GM11168 (cell line): ENCODE data around the gene CAMK1D.
"Not testable (repeated sequence)": the region's sequence is repeated elsewhere in the genome, so short reads cannot be mapped to it uniquely, and the experiment has no call there.

Experiments
- in situ Hi-C: fragments of 300-500 bp; cut with MboI; formaldehyde crosslinking; loops from one replicate; pipeline ENCODE4 v1.12.0; 2022; ENCODE audit warnings: low sequenced_read_pairs; ENCODE audit not compliant: unreplicated experiment

Gene CAMK1D

DNA sequence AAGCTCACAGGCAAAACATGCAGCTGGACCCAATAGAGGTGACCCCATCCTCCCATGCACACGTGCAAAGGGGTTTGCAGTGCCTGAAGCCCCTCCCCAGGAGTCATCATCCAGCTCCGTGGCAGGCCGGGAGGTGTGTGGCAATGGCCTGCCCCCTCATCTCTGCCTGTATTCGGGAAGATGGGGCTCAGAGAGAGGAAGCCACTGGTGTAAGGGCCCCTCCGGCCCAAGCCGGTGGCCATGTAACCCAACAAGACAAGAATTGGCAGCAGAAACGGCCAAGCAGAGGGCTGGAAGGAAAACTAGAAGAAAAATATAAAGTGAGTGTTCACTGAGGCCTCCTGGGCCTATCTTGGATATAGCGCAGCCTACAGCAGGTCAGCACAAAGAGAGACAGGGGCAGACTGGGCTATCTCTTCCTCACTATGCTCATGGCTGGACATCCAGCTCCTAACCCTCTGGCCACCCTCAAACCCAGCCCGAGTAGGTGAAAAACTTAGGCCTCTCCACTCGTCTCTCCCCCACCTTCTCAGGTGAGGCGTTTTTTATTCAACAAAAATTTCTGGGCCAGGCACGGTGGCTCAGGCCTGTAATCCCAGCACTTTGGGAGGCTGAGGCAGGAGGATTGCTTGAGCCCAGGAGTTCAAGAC is 494.1 kb downstream of the CAMK1D start:
- in situ Hi-C loops = no loop called here

- in situ Hi-C loops = no loop called here
These were observed 495.6 kb downstream of the CAMK1D start for GRCh38 chr10:12844811-12845483.

- in situ Hi-C loops = no loop called here
These were observed 497.4 kb downstream of the CAMK1D start for GRCh38 chr10:12846718-12847117.

DNA sequence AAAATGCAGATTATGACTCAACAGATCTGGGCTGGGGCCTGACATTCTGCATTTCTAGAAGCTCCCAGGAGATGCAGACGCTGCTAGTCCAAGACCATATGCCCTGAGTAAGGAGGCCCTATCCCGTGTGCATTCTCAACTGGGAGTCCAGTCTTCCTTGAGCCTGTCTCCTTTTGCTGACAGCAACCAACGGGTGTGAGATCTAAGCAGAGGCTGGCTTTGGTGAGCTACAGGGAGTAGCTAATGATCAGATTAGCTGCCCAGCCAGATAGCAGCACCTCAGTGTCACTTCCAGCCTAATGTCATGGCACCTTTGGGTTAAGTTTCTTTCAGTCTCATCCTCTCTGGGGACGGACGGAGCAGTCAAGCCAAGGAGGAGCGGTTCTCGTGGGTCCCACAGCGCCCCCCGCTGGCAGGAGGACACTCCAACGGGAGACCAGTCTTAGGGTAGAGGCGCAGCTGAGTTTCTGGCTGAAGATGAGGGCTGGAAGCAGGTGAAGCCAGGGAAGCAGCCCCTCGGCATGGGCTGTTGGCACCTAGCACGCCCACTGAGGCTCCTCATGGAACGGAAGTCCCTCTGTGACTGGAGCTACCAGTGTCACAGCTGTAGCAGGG is 498.1 kb downstream of the CAMK1D start:
- in situ Hi-C loops = no loop called here

DNA sequence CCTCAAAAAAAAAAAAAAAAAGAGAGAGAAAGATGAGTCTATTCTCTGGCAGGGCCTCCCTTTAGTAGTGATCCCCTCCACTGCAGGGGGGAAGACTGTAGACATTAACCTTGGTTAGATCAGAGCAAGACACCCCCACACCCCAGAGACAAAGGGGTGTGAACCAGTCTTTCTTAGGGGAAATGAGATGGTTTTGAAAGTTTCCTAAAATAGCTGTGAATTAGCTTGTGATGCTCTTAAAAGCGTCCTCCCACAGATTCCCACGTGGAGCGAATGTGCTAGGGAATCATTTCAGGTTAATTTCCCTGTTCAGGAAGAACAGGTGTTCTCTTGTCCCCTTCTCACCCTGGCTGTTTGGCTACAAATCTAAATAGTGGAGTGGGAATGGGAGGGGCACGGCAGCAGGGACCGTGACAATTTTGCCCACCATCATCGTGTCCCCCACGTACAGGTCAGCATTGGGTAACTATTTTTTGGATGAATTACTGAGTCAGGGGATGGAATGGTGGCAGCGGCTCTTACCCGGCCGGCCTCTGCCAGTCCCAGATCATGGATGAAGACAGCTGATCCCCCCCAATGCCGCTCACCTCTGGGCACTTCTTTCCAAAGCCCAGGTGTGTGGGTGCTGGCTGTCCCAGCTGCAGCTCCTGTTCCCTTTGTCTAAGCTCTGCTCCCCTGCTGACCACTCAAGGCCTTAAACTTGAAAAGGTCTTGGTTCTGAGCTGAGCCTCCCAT is 499.3 kb downstream of the CAMK1D start:
- in situ Hi-C loops = no loop called here

DNA sequence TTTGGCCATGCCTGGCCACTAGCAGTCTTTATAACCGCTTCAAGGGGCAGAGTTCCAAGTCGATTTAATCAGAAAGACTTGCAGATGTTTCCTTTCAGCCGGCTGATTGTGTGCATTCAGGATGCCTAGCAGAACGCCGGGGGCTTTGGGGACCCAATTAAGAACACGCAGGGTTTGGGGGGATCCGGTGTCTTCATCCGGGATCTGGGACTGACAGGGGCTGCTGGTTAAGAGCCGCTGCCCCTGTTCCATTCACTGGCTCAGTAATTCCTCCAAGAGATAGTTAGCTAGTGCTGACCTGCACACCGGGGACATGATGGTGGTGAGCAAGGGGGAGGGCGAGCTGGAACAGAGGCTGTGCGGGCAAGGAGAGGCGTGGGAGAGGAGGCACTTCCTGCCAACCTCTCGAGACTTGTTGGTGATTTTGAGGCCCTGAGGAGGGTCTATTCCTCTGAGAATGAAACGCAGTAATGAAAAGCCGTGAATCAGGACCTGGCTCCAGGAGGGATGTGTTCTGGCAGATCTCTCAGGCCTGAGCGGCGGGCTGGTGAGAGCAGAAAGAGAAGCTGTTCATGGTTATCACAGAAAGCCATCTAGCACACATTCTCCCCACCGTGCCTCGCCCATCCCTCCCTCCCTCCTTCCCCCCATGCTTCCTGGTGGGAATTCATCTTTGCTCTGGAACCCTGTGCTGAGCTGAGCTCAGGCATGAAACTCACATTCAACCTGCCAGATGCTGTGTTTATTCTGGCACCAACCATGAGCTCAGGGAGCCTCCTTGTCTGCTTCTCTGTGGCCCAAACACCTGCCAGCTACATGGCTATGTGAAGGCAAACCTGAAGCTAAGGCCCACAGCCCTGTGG is 500.2 kb downstream of the CAMK1D start:
- in situ Hi-C loops = no loop called here

DNA sequence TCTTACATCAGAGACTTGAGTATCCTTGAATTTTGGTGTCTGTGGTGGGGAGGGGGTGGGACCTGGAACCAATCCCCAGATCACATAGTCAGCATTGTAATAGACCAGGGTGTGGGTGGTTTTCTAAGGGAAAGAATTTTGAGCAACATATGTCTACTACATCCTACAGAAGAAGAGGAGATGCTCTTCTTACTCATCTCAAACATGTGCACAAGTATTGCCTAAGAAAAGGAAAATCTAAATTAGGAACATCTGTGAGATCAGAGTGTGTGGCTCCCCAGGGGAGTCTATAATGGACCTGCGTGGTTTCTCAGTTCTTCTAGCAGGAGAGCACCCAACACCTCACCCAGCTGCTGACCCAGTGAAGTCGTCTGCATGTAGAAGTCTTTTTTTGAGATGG is 503.3 kb downstream of the CAMK1D start:
- in situ Hi-C loops = no loop called here

DNA sequence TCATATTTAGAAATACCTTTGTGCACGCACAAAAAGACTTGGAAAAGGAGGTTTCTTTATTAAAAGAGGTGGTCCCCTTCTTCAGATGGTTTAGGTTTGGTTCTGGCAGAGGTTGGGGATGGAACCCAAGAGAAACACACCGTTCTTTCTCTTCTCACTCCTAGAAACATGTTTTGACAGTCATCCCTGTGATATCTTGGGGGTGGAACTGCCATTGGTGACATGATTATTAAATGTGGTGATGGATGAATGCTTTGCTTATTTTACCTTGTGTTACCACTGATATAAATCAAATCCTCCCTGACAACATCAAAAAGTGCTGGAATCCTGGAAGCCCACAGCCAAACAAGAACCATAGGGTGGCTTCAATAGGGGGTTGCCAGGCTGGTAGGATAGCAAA is 505.6 kb downstream of the CAMK1D start:
- in situ Hi-C loops = no loop called here

- in situ Hi-C loops = no loop called here
These were observed 513.1 kb downstream of the CAMK1D start for GRCh38 chr10:12862459-12862858.

DNA sequence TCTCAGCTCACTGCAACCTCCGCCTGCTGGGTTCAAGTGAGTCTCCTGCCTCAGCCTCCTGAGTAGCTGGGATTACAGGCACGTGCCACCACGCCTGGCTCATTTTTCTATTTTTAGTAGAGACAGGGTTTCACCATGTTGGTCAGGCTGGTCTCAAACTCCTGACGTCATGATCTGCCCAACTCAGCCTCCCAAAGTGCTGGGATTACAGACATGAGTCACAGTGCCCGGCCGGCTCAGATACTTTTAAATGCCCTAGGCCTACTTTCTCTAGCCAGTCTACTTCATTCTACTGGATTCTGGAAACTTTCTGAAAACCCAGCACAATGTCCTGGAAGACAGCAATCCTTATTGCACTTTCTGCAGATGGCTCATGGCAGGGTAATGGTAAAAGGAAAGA is 516.2 kb downstream of the CAMK1D start:
- in situ Hi-C loops = not testable (repeated sequence)

GRCh38 chr10:12868229-12868628 is 518.9 kb downstream of the CAMK1D start:
- in situ Hi-C loops = no loop called here

GRCh38 chr10:12869427-12869826 is 520.1 kb downstream of the CAMK1D start:
- in situ Hi-C loops = no loop called here

- in situ Hi-C loops = no loop called here
These were observed 523.2 kb downstream of the CAMK1D start for GRCh38 chr10:12872577-12872976.

- in situ Hi-C loops = no loop called here
These were observed 523.8 kb downstream of the CAMK1D start for GRCh38 chr10:12873172-12873571.

DNA sequence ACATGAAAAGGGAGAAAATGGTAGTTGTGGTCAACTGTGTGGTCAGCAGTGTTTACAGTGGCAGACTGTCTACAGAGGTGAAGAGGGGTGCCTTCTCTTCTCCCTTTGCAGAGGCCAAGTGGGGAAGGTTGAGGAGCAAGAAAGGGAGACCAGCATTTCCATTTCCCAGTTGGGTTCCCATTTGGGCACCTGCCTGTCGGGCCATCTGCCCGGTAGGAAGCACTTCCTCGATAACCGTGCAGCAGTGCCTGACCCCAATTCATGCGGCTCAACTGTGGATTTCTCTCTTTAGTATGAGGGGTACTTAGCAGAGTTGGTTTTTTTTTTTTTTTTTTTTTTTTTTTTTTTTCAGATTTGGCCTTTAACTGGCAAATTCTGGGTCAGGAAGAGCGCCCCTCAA is 525.2 kb downstream of the CAMK1D start:
- in situ Hi-C loops = no loop called here

DNA sequence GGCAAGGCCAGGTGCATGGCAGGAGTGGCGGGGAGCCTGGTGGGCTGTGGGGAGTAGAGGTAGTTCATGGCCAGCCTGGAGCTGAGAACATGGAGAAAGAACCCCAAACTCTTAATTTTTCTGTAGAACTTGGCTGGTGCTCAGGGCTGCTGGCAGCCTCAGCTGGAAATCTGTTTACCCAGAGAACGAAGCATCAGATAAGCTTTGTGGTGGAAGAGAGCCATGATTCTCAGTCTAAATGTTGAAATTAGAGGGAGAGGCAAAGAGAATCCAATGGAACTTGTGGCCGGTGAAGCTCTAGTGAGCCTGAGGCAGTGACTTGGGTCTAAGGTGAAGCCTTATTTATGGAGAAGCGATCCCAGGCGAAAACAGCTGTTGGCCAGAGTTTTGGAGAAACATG is 525.8 kb downstream of the CAMK1D start:
- in situ Hi-C loops = loop anchor here (25.0 kb wide), 1 partner anchor 613 kb away; no protein-coding TSS in a partner anchor

DNA sequence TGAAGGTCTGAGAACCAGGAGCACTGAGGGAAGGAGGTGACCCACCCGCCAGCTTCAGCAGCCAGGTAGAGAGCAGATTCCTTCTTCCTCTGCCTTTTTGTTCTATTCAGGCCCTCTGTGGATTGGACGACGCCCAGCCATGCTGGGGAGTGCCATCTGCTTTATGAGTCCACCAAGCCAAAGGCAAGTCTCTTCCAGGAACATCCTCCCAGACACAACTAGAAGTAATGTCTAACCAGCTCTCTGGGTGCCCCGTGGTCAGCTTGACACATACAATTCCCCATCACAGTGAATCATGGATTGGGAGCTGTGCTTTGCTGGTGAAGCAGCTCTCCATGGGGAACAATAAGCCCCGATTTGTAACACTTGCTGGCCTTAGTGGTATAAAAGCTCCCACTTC is 526.9 kb downstream of the CAMK1D start:
- in situ Hi-C loops = loop anchor here (25.0 kb wide), 1 partner anchor 614 kb away; no protein-coding TSS in a partner anchor

- in situ Hi-C loops = loop anchor here (25.0 kb wide), 1 partner anchor 615 kb away; no protein-coding TSS in a partner anchor
These were observed 527.8 kb downstream of the CAMK1D start for GRCh38 chr10:12877150-12877549.

DNA sequence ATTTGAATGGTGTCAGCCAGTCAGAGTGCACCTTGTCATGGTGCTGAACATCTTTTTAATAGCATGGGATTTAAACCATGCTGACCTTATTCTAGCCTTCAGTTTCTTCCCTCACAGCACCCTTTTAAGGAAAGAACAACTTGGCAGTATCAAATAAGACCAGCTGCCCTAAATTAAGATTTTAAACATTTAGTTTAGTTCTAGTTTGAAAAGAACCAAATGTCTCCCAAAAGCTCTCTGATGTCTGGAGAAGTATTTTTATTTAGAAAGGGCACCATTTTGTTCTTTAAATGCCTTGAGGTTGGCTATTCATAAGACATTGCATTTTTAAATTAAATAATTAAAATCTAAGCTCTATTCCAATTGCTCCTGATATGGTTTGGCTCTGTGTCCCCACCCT is 531.1 kb downstream of the CAMK1D start:
- in situ Hi-C loops = loop anchor here (25.0 kb wide), 1 partner anchor 618 kb away; no protein-coding TSS in a partner anchor

- in situ Hi-C loops = loop anchor here (25.0 kb wide), 1 partner anchor 623 kb away; no protein-coding TSS in a partner anchor
These were observed 535.5 kb downstream of the CAMK1D start for GRCh38 chr10:12884851-12885250.
